ENCODE data around the gene ARHGAP29.

GRCh38 chr1:94253456-94254017, 16.2 kb upstream of the ARHGAP29 start:
- TF ChIP-seq CTCF (IDR thresholded peaks at IDR 0.05), result no peak
- TF ChIP-seq POLR2A (IDR thresholded peaks at IDR 0.05), result no peak
- no peak for TF ChIP-seq POLR2AphosphoS5 (IDR thresholded peaks at IDR 0.05)
- no peak for TF ChIP-seq EP300 (IDR thresholded peaks at IDR 0.05)

Measured in sigmoid colon (tissue), 4 donors.